ENCODE results near the gene CARD11. TPM values are rescaled to one million over a fixed set of nuclear protein-coding genes. Genes with fewer than 3 reads are reported as not detected.

CARD11 gene
- total RNA-seq, 1 experiment from 2014 or later = 0.57 TPM

DNA sequence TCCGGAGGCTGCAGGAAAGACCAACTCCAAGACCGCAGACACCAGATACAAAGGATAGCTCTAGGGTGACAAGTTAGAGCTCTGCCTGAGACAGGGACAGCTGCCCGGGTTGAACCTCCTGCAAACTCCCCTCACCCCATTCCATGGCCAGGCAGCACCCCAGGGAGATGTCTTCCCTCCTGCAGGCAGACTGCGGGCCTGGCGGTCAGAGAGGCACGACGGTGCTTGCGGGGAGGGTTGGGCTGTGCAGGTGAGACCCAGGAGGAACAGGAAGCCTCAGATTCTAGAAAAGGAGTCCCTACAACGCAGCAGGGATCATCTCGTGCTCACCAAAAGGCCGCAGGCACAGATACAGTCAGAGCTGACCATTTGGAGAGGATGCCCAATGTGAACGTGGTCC lies 34.6 kb downstream of the CARD11 start:
- no TSS peak for BruUV-seq (replicated peaks)
- POLR2A ChIA-PET = no interaction called here
- ATAC-seq = no peak

DNA sequence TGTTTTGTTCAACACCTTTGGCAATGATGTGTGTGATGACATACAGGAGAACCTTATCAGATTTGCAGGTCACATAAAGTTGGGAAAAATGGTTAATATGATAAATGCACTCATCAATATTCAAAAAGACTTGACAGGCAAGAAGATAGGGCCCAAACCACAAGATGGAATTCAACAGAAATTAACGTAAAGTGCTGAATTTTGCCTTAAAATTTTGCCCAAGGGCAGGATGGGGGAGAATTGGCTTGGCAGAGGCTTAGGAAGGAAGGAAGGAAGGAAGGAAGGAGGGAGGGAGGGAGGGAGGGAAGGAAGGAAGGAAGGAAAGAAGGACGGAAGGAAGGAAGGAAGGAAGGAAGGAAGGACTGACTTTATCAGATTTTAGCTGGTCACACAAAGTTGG lies 35.3 kb downstream of the CARD11 start:
- H3K36me3 ChIP-seq (ENCODE audit: control insufficient read depth in 1 of 2, insufficient read depth in 2 of 2, low read length in 2 of 2) = no peaks in the 10 kb centered on the region
- no peak overlapping the region for H2AFZ ChIP-seq (ENCODE audit: low read depth, low read length, poor library complexity, severe bottlenecking)
- no peaks in the 10 kb centered on the region for H3K4me1 ChIP-seq (ENCODE audit: control insufficient read depth in 1 of 2, insufficient read depth in 2 of 2, low read length in 2 of 2)
- H3K27me3 ChIP-seq (ENCODE audit: insufficient read depth, low read length) = peaks cover 13% of the 10 kb centered on the region
- H3K9me2 ChIP-seq (ENCODE audit: insufficient read depth) = no peaks in the 10 kb centered on the region
- H3K27ac ChIP-seq (ENCODE audit: low read depth, low read length) = no peak overlapping the region
- intact Hi-C loops (cut with micrococcal nuclease) = no loop called here
- H3K4me2 ChIP-seq (ENCODE audit: low read length) = no peak overlapping the region
- ChIA-PET POLR2A (no interaction called here), CTCF (no interaction called here), RAD21 (ENCODE audit: low non-redundant PET in 1 of 2, low total read pairs in 2 of 2, uncharacterized antibody in 2 of 2, unreplicated experiment in 2 of 2) (no interaction called here)
- H3K79me2 ChIP-seq (ENCODE audit: insufficient read depth, low read length) = no peaks in the 10 kb centered on the region
- H3K9me3 ChIP-seq (ENCODE audit: control insufficient read depth in 1 of 2, insufficient read depth in 1 of 2, low read depth in 1 of 2, low read length in 2 of 2) = no peaks in the 10 kb centered on the region
- no TSS peak for BruUV-seq (replicated peaks)
- H4K20me1 ChIP-seq (ENCODE audit: insufficient read depth) = no peaks in the 10 kb centered on the region
- DNase-seq (ENCODE audit: low read depth, low spot score) (no peak), ATAC-seq (no peak)
- no peak overlapping the region for H3K9ac ChIP-seq (ENCODE audit: low read length)
- H3K4me3 ChIP-seq (replicated peaks in 1 of 2; ENCODE audit: low read depth in 1 of 2, low read length in 2 of 2) = no peak overlapping the region
- TF ChIP-seq ZNF274 (IDR thresholded peaks at IDR 0.05; ENCODE audit: low read depth, low read length) (no peak), POLR2AphosphoS5 (IDR thresholded peaks at IDR 0.05; ENCODE audit: low read depth, low read length) (no peak), SP1 (IDR thresholded peaks at IDR 0.05; ENCODE audit: low read depth) (no peak), TCF7L2 (IDR thresholded peaks at IDR 0.05; ENCODE audit: borderline replicate concordance, extremely low read depth, insufficient read depth, insufficient read length) (no peak), FOSL1 (IDR thresholded peaks at IDR 0.05; ENCODE audit: low read depth) (no peak), RAD21 (IDR thresholded peaks at IDR 0.05; ENCODE audit: low read depth) (no peak), ELF1 (IDR thresholded peaks at IDR 0.05; ENCODE audit: borderline replicate concordance, low read depth) (no peak), POLR2A (IDR thresholded peaks at IDR 0.05; ENCODE audit: borderline replicate concordance, extremely low read depth, insufficient read depth, insufficient read length) (no peak), SIN3A (IDR thresholded peaks at IDR 0.05; ENCODE audit: low read depth) (no peak), JUND (IDR thresholded peaks at IDR 0.05) (no peak), YY1 (IDR thresholded peaks at IDR 0.05; ENCODE audit: extremely low read depth, insufficient replicate concordance, low read depth, low read length) (no peak)
- TF ChIP-seq, protein P1, sequence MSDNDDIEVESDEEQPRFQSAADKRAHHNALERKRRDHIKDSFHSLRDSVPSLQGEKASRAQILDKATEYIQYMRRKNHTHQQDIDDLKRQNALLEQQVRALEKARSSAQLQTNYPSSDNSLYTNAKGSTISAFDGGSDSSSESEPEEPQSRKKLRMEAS (IDR thresholded peaks at IDR 0.05) = no peak
- TF ChIP-seq, protein P2, sequence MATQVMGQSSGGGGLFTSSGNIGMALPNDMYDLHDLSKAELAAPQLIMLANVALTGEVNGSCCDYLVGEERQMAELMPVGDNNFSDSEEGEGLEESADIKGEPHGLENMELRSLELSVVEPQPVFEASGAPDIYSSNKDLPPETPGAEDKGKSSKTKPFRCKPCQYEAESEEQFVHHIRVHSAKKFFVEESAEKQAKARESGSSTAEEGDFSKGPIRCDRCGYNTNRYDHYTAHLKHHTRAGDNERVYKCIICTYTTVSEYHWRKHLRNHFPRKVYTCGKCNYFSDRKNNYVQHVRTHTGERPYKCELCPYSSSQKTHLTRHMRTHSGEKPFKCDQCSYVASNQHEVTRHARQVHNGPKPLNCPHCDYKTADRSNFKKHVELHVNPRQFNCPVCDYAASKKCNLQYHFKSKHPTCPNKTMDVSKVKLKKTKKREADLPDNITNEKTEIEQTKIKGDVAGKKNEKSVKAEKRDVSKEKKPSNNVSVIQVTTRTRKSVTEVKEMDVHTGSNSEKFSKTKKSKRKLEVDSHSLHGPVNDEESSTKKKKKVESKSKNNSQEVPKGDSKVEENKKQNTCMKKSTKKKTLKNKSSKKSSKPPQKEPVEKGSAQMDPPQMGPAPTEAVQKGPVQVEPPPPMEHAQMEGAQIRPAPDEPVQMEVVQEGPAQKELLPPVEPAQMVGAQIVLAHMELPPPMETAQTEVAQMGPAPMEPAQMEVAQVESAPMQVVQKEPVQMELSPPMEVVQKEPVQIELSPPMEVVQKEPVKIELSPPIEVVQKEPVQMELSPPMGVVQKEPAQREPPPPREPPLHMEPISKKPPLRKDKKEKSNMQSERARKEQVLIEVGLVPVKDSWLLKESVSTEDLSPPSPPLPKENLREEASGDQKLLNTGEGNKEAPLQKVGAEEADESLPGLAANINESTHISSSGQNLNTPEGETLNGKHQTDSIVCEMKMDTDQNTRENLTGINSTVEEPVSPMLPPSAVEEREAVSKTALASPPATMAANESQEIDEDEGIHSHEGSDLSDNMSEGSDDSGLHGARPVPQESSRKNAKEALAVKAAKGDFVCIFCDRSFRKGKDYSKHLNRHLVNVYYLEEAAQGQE (IDR thresholded peaks at IDR 0.05; ENCODE audit: low read depth) = no peak
- TF ChIP-seq, protein P3, sequence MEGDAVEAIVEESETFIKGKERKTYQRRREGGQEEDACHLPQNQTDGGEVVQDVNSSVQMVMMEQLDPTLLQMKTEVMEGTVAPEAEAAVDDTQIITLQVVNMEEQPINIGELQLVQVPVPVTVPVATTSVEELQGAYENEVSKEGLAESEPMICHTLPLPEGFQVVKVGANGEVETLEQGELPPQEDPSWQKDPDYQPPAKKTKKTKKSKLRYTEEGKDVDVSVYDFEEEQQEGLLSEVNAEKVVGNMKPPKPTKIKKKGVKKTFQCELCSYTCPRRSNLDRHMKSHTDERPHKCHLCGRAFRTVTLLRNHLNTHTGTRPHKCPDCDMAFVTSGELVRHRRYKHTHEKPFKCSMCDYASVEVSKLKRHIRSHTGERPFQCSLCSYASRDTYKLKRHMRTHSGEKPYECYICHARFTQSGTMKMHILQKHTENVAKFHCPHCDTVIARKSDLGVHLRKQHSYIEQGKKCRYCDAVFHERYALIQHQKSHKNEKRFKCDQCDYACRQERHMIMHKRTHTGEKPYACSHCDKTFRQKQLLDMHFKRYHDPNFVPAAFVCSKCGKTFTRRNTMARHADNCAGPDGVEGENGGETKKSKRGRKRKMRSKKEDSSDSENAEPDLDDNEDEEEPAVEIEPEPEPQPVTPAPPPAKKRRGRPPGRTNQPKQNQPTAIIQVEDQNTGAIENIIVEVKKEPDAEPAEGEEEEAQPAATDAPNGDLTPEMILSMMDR (IDR thresholded peaks at IDR 0.05 in 2 of 3, conservative IDR thresholded peaks at IDR 0.05 in 1 of 3; ENCODE audit: borderline replicate concordance in 1 of 3, insufficient read depth in 1 of 3, low read depth in 2 of 3, low read length in 2 of 3) = no peak
- TF ChIP-seq, protein P4, sequence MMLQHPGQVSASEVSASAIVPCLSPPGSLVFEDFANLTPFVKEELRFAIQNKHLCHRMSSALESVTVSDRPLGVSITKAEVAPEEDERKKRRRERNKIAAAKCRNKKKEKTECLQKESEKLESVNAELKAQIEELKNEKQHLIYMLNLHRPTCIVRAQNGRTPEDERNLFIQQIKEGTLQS (IDR thresholded peaks at IDR 0.05) = no peak

More for the DNA sequence above, 34.6 kb downstream of the CARD11 start:
- Histone ChIP-seq H3K9me2 (ENCODE audit: insufficient read depth) (no peaks in the 10 kb centered on the region), H3K4me1 (ENCODE audit: control insufficient read depth in 1 of 2, insufficient read depth in 2 of 2, low read length in 2 of 2) (no peaks in the 10 kb centered on the region), H3K36me3 (ENCODE audit: control insufficient read depth in 1 of 2, insufficient read depth in 2 of 2, low read length in 2 of 2) (no peaks in the 10 kb centered on the region), H3K27me3 (ENCODE audit: insufficient read depth, low read length) (peaks cover 13% of the 10 kb centered on the region), H3K4me2 (ENCODE audit: low read length) (no peak overlapping the region), H3K79me2 (ENCODE audit: insufficient read depth, low read length) (no peaks in the 10 kb centered on the region), H3K27ac (ENCODE audit: low read depth, low read length) (no peak overlapping the region), H3K4me3 (replicated peaks in 1 of 2; ENCODE audit: low read depth in 1 of 2, low read length in 2 of 2) (no peak overlapping the region), H4K20me1 (ENCODE audit: insufficient read depth) (no peaks in the 10 kb centered on the region), H2AFZ (ENCODE audit: low read depth, low read length, poor library complexity, severe bottlenecking) (no peak overlapping the region), H3K9ac (ENCODE audit: low read length) (no peak overlapping the region), H3K9me3 (ENCODE audit: control insufficient read depth in 1 of 2, insufficient read depth in 1 of 2, low read depth in 1 of 2, low read length in 2 of 2) (no peaks in the 10 kb centered on the region)
- TF ChIP-seq, protein P4 (IDR thresholded peaks at IDR 0.05) = no peak
- ChIA-PET RAD21 (ENCODE audit: low non-redundant PET in 1 of 2, low total read pairs in 2 of 2, uncharacterized antibody in 2 of 2, unreplicated experiment in 2 of 2) (no interaction called here), CTCF (no interaction called here)
- no peak for DNase-seq (ENCODE audit: low read depth, low spot score)
- intact Hi-C loops (cut with micrococcal nuclease) = no loop called here
